Loucy (cell line): Measurements from ENCODE around the gene SCMH1.

Source experiments
- H2AFZ ChIP-seq: fragments of 200-600 bp; sonication (generic); 2 replicates; pipeline ENCODE4 v1.6.0; 2016; ENCODE audit warnings: antibody characterized with exemption, mild to moderate bottlenecking, low read length, moderate library complexity
- H3F3A ChIP-seq: fragments of 200-600 bp; 2 replicates; pipeline ENCODE4 v1.6.0; 2016; ENCODE audit warnings: antibody characterized with exemption, low read depth, mild to moderate bottlenecking
- H3K27me3 ChIP-seq: fragments of 200-600 bp; sonication (generic); 2 replicates; pipeline ENCODE4 v1.6.1; 2014; ENCODE audit warnings: low read length, mild to moderate bottlenecking; ENCODE audit not compliant: insufficient read depth, poor library complexity, severe bottlenecking
- H3K36me3 ChIP-seq: fragments of 200-600 bp; sonication (generic); 2 replicates; pipeline ENCODE4 v1.6.1; 2016; ENCODE audit warnings: low read length; ENCODE audit not compliant: insufficient read depth
- H3K4me1 ChIP-seq: fragments of 200-600 bp; sonication (generic); 2 replicates; pipeline ENCODE4 v1.5.1; 2014; ENCODE audit warnings: low read length, mild to moderate bottlenecking; ENCODE audit not compliant: insufficient read depth, poor library complexity, severe bottlenecking
- H3K4me2 ChIP-seq: fragments of 200-600 bp; sonication (generic); 2 replicates; pipeline ENCODE4 v1.6.0; 2014; ENCODE audit warnings: antibody characterized with exemption, low read length, low read depth, mild to moderate bottlenecking; ENCODE audit not compliant: poor library complexity, severe bottlenecking
- H3K4me3 ChIP-seq: fragments of 200-600 bp; sonication (generic); 2 replicates; pipeline ENCODE4 v1.5.1; 2014; ENCODE audit warnings: low read length, mild to moderate bottlenecking, mixed read lengths; ENCODE audit not compliant: poor library complexity, severe bottlenecking
- H3K79me2 ChIP-seq: fragments of 200-600 bp; sonication (generic); 2 replicates; pipeline ENCODE4 v1.6.1; 2014; ENCODE audit warnings: low read length; ENCODE audit not compliant: insufficient read depth
- H3K9ac ChIP-seq: fragments of 200-600 bp; sonication (generic); 2 replicates; pipeline ENCODE4 v1.6.0; 2014; ENCODE audit warnings: mild to moderate bottlenecking, low read depth, low read length, moderate library complexity; ENCODE audit not compliant: poor library complexity, severe bottlenecking
- H3K9me2 ChIP-seq: fragments of 200-600 bp; sonication (generic); replicated peaks from 2 replicates; pipeline ENCODE4 v1.6.1; 2016; ENCODE audit warnings: low read depth, low read length, mixed read lengths
- H3K9me3 ChIP-seq: fragments of 200-600 bp; sonication (generic); 2 replicates; pipeline ENCODE4 v1.6.1; 2014; ENCODE audit warnings: mild to moderate bottlenecking, antibody characterized with exemption, low read length, low read depth; ENCODE audit not compliant: insufficient read depth
- H4K20me1 ChIP-seq: fragments of 200-600 bp; sonication (generic); 2 replicates; pipeline ENCODE4 v1.6.0; 2014; ENCODE audit warnings: antibody characterized with exemption, low read length, mild to moderate bottlenecking; ENCODE audit not compliant: insufficient read depth, poor library complexity, severe bottlenecking
- CTCF ChIP-seq: fragments of 200-600 bp; sonication (generic); conservative IDR thresholded peaks from 2 replicates; pipeline ENCODE4 v1.5.1; 2014; ENCODE audit warnings: mild to moderate bottlenecking, antibody characterized with exemption, low read length
- EZH2phosphoT487 ChIP-seq: fragments of 200-600 bp; IDR thresholded peaks from 2 replicates; pipeline ENCODE4 v1.6.1; 2018; ENCODE audit warnings: antibody characterized with exemption, mild to moderate bottlenecking, moderate library complexity, borderline replicate concordance

The SCMH1 gene

DNA sequence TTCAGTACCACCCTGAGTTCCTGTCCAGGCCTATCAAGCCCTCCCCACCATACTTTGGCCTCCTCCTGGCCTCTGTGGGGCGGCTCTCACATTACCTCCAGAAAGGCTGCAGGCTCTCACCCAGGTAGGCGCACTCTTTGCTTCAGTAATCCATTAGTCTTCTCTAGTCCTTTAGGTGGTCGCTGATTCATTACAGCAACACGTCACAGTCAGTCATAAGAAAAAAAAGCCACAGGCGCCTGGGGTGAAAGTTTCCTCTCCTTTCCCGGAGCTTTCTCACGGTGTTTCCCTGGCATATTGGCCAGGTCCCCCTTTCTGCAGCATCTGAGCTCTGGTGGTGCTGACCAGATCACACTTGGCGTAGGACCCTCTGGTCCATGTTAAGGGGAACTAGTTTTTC is 232.6 kb downstream of the SCMH1 start:
- H3K9me3 ChIP-seq, result no peaks in the 10 kb centered on the region
- no peaks in the 10 kb centered on the region for H3K79me2 ChIP-seq
- peaks cover under 1% of the 10 kb centered on the region for H3K4me1 ChIP-seq
- TF ChIP-seq CTCF (no peak), EZH2phosphoT487 (no peak)
- H3K4me3 ChIP-seq, result no peak overlapping the region
- no peak overlapping the region for H3K9ac ChIP-seq
- no peaks in the 10 kb centered on the region for H3K27me3 ChIP-seq
- H3K9me2 ChIP-seq, result no peaks in the 10 kb centered on the region
- peaks cover 1% of the 10 kb centered on the region for H4K20me1 ChIP-seq
- no peak overlapping the region for H3K4me2 ChIP-seq
- peaks cover 95% of the 10 kb centered on the region for H3K36me3 ChIP-seq
- no peak overlapping the region for H2AFZ ChIP-seq
- H3F3A ChIP-seq, result no peaks in the 10 kb centered on the region

DNA sequence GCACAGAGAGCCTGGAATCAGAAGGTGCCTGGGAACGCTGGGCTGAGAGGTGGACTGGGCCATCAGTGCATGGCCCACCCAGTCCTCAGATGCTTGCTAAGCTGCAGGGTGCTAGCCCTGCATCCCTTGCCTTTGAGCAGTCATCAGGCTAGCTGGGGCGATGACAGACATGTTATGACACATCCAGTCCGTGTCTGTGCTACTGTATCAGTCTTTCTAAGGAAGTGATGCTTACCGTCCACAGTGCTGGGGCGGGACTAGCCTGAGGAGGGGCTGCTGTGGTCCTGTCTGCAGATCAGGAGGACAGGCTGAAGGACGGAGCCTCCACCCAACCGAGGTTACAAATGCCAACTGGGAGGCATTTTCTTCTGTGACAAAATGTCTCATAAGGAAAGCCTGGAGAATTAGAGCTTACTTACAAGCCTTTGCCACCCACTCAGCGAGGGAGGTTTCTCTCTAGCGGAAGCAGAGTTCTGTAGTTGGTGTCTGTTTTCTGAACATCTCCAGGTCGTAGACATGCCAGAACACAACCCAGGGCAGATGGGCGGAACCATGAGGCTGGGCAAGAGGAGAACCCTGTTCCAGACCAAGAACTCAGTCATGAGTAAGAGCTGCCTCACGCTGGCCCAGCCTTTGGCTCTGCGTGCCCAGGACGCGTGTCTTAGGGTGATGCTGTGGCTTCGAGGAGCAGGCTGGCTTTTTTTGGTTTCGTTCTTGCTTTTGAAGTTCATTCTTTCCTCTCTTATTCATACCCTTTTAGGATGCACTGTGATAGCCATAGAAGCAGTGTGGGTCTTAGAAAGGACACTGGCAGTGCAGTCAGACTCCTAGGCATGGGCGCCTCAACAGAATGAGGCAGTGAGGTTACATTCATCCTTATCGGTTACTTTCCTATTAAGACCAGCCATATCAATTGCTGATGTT is 234.9 kb downstream of the SCMH1 start:
- H3K27me3 ChIP-seq, result no peaks in the 10 kb centered on the region
- H4K20me1 ChIP-seq, result peaks cover 9% of the 10 kb centered on the region
- H3K9me3 ChIP-seq, result no peaks in the 10 kb centered on the region
- peaks cover 15% of the 10 kb centered on the region for H3K4me1 ChIP-seq
- TF ChIP-seq CTCF (no peak), EZH2phosphoT487 (no peak)
- no peaks in the 10 kb centered on the region for H3K79me2 ChIP-seq
- no peak overlapping the region for H3K4me3 ChIP-seq
- H3K4me2 ChIP-seq, result no peak overlapping the region
- H3K9me2 ChIP-seq, result no peaks in the 10 kb centered on the region
- H3K36me3 ChIP-seq, result peaks cover 96% of the 10 kb centered on the region
- no peak overlapping the region for H2AFZ ChIP-seq
- H3F3A ChIP-seq, result peaks cover 13% of the 10 kb centered on the region
- no peak overlapping the region for H3K9ac ChIP-seq

DNA sequence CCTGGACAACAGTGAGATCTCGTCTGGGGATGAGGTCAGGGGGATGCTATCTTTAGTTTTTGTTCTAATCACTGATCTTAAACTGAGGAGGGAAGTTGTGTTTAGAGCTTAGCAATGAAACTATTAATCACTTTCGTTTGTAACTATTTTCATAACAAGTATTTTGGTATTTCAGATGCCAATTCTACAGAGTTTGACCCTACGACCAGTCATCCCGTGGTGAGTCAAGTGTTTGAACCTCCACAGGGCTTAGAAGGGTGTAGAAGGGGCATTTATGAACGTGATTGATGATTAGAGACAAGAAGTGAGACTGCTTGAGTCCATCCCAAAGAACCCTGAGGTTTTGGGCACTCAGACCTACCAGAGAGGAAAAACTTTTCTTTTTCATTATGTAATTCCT is 236.2 kb downstream of the SCMH1 start:
- Histone ChIP-seq H3K36me3 (peaks cover 96% of the 10 kb centered on the region), H3K79me2 (no peaks in the 10 kb centered on the region), H3K9me2 (no peaks in the 10 kb centered on the region), H3K27me3 (no peaks in the 10 kb centered on the region), H3F3A (peaks cover 14% of the 10 kb centered on the region), H3K4me2 (no peak overlapping the region), H4K20me1 (peaks cover 9% of the 10 kb centered on the region), H3K9me3 (no peaks in the 10 kb centered on the region), H3K4me1 (peaks cover 15% of the 10 kb centered on the region), H2AFZ (no peak overlapping the region), H3K4me3 (no peak overlapping the region), H3K9ac (no peak overlapping the region)
- no peak for TF ChIP-seq EZH2phosphoT487
- TF ChIP-seq CTCF, result no peak
